ENCODE results near the gene EVA1A.

Gene EVA1A

DNA sequence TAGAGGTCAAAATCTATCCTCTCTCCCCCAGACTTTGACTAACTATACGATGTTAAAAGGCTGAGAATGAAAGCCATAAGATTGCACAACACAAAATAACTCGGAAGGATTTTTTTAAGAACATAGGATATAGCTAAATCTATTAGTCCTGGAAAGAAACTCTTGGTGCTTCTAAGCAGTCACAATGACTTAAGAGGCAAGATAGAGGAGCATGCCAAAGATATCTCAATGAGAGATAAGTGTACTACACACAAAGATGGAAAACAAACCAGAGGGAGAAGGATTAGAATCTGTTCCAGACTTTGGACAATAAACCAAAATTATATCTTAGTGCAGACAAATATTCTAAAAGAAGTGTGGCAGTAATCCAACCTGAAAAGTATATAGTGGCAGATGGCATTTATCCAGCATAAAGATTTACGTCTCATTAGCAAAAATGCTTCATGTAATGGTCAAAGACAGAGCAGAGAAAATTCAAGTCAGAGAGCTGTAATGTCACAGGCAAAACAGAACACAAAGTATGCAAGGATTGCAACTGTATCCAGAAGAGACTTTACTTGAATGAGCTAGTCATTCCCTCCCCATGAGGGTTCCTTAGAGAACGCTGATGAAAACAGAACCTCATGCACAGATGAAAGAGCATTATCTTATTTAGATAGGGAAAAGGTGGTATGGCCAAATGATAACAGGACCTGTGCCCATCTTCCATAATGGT, 28.8 kb upstream of the EVA1A start:
- DNase-seq = no peak

DNA sequence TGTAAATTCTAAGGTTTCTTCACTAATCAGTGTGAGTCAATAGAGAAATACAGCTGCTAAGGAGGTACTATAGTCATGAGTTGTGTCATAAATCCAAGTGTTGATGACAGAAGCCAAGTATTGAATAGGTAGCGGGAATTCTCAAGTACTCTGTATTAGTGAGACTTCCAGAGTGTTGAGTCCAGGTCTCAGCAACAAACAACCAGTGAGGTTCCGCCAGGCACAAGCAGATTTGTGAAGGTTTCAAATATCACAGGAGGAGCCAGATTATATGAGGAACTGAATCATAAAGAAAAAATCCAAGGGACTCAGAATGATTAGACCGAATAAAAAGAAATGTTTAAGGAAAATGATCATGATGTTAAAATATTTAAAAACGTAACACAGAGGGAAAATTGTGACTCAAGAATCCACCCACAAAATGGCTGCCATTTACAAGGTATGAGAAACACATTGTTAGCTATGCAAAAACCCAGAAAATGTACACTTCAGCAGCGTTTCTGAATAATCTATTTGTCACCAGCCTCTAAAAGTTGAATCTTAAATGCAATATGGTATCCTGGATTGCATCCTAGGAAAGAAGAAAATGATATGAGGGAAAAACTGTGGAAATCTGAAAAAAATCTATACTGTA, 27.3 kb upstream of the EVA1A start:
- no peak for DNase-seq

DNA sequence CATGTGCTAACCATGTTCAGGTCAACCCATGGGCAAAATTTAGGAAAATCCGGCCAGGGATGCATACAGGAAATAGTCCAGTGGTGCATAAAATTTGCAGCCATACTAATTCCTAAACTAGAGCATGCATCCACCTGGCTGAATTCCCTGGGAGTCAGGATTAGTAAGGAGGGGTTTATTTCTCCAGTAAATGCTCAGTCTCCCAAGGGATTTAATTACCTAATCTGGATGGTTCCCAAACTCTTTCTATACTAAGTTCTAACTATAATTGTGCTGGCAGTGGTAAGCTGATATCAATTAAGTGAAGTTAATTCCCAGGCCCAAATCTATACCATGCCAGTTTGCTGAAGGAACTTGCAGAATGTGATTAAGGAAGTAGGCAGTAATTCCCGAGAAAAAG, 26.2 kb upstream of the EVA1A start:
- no peak for DNase-seq

DNA sequence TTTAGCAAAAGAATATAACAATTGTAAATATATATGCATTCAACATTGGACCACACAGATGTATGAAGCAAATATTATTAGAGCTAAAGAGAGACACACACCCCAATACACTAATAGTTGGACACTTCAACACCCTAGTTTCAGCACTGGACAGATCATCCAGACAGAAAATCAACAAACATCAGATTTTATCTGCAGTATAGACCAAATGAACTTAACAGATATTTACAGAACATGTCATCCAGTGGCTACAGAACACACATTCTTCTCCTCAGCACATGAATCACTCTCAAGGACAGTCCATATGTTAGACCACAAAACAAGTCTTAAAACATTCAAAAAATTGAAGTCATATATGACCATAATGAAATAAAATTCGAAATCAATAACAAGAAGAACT, 22.1 kb upstream of the EVA1A start:
- DNase-seq = no peak

DNA sequence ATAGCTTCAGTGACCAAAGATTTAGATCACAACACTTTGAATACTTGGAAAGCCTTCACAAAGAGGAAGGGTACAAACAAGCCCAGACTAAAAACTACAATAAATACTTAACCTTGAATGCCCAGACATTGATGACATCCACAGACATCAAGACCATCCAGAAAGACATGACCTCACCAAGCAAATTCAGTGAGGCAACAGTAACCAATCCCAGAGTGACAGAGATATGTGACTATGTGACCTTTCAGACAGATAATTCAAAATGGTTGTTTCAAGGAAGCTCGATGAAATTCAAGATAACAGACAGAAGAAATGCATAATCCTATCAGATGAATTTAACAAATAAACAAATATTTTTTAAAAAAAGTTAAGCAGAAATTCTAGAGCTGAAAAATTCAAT, 19.9 kb upstream of the EVA1A start:
- DNase-seq = no peak

DNA sequence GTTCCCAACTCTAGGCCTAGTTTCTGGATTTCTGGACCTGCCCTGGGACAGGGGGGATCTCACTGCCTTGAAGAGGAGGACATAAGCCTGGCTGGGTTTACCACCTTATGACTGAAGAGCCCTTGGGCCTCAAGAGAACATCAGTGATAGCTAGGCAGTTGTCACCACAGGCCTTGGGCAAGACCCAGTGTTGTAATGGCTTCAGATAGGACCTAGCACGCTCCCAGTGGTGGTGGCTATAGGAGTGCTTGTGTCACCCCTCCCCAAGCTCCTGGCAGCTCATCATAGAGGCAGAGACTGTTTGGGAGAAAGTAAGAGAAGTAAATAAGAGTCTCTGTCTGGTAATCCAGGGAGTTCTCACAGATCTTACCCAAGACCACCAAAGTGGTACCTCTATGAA, 19.4 kb upstream of the EVA1A start:
- no peak for DNase-seq

DNA sequence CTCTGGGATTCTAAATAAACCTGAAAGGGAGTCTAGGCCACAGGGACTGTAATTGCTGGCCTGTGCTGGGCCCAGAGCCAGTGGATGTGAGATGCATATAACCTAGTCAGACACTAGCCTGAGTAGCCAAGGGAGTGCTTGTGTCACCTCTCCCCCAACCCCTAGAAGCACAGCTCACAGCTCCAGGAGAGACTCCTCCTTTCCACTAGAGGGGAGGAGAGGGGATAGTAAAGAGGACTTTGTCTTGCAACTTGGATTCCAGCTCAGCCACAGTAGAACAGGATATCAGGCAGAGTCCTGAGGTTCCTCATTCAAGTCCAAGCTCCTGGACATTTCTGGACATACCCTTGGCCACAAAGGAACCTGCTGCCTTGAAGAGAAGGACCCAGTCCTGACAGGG, 18.4 kb upstream of the EVA1A start:
- DNase-seq = no peak

DNA sequence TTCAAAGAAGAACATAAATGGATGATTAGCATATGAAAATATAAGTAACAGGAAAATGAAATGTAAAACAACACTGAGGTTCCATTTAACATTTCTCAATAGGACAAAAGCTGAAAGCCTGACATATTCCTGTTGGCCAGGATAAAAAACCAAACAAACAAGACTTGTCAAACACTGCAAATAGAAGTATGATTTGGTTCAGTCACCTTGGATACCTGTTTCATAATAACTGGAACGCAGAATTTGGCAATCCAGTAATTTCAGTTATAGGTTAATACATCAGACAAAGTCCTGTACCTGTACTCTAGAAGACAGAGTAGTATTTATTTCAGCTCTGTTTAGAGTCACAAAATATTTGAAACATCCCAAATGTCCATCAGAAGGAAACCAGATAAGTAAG, 16.5 kb upstream of the EVA1A start:
- DNase-seq = no peak

DNA sequence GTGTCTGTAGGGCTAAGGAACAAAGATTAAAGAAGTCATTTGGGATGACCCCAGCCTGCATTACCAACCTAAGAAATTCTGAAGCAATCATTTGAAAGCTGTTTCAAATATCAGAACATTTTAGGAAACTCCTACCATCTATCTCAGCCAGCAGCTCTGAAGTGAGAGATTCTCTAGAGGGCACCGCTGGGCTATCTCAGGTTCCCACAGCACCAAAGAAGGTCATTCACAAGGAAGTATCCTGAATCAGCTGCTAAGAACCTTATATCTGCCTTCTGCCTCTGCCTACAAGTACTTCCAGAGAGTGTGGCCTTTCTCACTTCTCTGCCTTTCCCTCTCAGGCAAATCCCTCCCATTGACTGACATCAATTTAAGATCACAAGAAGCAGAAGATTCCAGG, 13.4 kb upstream of the EVA1A start:
- no peak for DNase-seq

DNA sequence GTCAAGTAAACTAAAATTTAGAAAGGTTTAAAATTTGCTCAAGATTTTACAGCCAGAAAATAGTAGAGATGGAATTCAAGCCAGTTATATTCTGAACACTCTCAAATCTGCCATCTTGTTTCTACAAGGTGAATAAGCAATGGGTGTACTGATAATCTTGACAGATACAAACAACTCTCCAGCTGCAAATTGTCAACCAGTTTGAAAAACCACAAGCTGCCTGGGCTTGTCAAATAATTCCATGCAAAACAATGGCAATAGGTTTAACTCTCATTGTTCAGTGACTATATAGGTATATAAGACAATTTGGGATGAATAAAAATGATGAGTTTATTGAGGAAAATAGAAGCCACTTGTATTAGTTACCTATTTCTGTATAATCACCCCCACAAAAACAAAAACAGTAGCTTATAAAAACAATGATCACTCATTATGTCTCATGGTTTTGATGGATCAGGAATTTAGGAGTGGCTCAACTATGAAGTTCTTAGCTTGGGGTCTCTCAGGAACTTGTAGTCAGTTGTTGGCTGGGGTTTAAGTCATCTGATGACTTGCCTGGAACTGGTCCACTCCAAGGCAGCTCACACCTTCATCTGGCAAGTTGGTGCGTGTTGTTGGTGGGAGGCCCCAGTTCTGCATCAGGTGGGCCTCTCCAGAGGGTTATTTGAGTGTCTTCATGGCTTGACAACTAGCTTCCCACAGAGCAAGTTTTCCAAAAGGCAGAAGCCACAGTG, 12.6 kb upstream of the EVA1A start:
- no peak for DNase-seq

DNA sequence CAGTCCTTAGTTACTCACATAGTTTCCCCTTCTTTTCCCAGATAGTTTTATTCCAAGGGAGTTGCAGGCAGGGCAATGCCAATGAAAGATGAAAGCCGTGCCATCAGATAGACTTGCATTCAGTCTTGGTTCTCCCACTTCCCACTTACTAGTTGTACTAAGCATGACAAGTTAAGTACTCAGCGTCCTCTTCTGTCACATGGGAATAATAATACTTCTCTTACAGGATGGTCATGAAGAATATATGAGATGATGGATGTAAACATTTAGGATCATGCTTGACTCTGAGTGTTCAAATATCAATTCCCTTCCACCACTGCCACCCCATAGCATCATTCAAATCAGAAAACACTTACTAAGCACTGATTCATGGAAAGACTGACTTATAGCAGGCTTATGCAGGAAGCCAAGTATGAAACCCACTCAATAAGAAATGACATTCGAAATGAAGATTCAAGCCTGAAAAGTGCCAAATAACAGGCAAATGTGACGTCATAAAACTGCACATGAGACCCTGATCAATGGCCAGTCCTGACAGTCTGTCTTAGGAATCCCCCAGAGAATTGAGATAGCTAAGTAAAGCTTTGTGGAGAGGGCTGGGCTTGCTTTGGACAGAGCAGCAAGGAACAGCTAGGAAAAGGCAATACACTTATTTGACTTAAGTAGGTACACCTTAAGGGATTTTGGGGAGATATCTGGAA, 11.1 kb upstream of the EVA1A start:
- DNase-seq = no peak

DNA sequence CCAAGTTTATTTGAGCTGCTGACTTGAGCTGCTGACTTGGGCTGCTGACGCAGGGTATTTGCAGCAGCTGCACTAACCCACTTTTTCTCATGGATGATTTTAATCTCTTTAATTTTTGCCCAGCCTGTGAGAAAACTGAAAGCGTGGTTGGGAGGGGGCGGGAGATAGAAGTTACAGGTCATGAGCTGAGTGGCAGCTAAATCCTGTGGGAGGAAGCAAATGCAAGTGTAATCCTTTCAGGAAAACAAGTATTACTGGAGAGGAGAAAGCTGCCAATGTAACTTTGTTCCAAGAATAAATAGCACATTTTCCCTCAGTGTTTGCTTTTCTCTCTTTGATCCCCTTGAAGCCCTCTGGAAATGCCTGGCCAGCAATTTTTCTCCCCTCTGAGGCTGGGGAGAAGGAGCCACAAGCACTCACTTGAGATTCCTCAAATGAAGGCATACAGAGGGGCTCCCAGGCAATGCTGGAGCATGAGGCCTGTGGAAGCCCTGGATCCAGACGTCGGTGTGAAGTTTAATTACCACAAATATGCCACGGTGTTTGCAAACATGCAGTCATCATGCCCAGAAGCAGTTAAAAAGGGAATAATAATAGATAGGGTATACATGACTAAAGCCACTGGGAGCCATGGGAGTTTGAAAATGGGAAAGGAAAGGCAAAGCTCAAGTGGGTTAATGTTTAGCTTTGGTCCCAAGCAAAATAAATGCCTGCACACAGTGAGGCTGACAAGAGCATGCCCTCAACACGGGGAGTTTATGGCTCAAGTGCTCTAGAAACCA, 10.4 kb upstream of the EVA1A start:
- DNase-seq = no peak

DNA sequence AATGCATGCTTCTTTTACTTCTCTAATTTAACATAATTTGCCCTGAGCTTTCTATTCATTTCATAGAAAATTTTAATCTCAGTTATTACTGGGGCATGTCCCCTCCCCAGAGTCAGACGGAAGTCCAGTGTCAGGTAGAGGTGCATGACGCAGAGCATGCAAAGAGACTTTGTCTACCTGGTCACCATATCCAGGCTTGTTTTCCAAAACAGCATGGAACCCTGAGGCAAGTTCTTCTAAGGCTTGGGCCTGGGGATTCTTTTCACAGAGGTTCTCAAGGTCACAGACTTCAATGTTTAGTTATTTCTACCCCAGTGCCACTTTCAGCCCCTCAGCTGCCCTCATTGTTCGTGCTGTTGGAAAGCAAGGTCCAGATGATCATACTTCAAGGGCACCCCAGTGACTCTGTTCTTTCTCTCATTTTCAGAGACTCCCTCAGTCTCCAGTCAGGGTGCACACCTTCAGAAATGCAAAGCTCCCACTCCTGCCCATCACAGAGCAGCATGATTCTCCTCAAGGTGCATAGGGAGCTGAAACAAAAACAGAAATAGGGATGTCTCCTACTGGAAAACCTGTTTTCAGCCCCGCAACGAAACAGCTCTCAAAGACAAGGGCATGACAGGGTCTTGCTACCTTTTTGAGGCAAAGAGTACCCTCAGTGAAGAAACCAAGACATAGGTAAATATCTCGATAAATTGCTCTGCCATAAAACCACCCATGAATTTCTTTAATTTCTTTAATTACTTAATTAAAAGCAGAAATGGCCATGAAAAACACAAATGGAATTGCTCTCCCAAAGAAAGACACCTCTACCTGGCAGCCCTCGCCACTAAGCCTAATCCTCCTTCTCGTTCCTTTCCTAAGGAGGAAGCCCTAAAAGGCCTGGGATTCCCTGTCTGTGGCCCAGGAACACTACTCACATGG, 9.5 kb upstream of the EVA1A start:
- DNase-seq = no peak

DNA sequence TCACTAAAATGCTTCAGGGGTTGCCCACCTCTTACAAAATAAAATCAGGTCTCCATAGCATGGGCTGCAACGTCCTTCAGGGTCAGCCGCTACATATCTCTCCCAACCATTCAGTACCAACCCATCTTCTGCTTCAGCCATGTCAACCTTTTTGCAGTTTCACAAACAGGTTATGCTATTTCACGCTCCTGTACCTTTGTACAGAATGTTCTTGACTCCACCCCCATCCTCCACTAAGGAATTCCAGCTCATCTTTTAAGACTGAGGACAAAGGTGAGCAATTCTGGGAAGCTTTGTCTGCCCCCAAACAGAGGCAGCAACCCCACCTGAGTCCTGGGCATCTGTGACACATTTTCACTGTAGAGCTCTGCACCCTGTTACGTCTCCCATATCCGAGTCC, 8.8 kb upstream of the EVA1A start:
- DNase-seq = no peak

DNA sequence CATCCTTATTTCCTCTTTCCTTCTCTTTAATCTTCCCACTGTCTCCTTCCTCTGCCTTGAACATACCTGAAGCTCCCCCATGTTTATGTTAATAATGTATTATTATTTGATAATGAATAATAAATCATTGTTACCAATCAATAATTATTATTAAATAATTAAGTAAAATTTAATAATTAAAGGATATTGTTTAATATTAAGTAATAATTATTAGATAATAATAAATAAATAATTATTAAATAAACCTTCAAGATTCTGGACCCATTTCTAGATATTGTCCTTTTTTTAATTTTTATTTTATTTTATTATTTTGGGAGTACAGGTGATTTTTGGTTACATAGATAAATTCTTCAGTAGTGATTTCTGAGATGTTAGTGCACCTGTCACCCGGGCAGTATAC, 7.4 kb upstream of the EVA1A start:
- no peak for DNase-seq

DNA sequence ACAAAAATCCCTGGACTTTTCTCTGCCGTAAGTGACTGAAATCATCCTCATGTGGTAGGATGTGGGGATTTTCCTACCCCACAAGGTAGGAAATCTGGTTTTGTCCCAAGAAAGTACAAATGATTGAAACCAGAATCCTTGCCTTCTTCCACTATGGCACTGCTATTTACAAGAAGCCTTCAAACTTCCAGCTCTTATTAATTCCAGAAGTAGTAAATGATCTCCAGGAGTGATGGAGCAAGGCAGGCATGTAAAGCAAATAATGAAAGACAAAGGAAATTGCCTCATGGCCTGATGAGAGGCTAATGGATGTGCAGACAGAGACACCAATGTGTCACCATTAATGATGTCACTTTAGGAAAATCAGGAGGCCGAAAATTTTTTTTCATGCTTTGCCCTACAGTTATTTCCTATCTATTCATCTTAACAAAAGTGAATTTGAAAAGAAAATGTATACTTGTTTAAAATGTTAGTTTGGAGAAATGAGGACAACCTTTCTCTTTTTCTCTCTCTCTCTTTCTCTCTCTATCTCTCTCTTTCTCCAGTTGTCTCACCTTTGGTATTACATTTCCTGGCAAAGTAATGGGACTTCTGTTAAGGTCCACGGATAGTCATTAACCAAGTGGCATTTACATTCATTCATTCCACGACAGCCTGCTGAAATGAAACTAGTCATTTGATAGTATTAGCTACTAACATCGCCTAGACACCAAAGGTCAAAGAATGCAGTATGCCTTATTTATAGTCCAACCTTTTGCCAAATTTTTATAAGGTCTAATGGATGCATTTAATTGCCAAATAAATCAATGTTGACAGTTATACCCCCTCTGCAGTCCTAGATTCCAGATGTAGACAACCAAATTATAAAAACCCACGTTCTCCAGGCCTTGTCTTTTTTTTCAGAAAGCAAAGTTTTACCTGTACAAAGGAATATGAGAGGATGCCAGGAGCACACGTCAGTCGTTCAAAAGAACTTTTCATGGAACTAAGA, 5.0 kb upstream of the EVA1A start:
- no peak for DNase-seq

DNA sequence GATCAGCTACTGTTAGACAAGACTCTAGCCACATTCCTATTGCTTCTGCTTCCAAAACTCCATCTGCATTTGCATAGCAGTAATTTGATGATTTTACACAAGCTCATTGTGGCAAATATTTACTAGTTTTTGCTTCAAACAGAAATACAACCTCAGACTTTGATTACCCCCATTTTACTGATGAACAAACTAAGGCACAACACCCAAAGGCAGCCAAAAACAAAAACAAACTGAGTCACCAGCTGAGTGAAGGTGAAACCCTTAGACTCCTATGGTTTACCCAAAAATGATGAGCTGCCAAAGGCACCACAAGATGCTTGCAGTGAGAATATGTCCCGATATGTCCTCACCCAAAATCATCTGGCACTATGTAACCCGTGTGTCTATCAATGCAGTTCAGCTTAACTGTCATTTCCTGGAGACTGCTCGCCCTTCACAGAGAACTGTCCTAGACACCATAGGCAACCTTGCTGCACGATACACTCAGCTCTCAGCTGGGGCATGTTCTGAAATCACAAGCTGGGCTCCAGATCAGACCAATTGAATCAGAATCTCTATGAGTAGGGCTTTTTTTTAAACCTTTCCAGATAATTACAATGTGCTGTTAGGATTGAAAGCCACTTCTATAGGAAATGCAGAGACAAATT, 4.1 kb upstream of the EVA1A start:
- DNase-seq = no peak

DNA sequence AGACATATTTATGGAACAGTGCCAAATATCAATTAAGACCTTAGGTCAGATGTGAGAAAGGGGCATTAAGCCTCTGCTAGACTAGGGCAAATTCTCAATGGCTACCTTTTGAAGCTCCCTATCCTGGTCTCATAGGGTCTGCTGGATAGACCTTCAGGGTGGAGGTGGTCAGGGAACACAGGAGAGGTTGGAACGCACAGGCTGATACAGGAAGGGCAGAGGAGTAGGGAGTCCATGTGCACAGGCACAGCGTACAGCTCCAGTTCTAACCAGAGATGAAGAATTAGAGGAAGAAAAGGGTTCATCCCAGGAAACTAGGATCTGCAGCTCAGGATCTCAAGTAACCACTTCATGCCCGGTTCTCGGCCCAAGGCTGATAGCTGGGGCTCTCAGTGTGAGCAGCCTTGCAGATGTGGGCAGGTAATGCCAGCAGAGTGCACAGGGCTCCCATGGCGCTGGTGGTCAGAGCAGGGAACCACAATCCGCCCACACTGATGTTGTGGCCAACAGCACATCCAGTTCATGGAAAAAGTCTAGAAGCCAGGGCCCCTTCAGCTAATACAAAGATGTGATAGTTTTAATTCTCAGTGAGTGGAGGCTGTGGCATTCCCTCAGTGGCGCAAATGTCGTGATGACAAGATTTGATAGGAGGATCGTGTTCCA, 3.4 kb upstream of the EVA1A start:
- DNase-seq = no peak

DNA sequence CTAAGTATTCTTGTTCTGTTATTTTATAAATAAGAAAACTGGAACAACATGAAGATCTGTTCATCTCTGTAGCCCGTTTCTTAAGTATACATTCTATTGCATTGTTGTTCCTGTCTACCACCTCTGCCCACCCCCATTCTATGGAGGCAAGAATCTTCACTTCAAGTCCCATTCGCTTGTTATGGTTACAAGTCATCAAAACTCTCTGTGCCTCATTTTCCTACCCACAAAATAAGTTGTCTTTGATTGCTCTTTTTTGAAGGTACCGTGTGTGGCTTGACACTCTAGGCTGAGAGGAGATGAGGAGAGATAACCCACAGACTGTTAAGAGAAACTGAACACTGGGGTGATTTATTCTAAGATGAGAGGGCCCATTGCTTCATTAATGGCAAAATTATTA, 2.9 kb upstream of the EVA1A start:
- no peak for DNase-seq

DNA sequence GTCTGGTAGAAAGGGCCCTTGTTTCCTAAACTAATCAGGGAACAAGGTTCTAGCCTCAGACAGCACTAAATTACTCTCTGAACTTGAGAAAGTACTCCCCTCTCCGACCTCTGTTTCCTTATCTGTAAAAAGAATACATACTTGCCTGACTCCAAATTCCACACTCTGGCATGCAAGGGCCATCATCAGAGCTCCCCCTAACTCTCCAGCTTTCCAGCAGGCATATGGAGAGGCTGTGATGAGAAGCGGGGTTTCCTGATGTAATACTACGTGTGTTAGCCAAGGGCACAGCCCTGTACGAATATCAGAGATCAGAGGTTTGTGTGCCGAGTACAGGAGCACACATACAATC, 1.8 kb upstream of the EVA1A start:
- DNase-seq = no peak

All from MV-4-11 (cell line).